ENCODE data around the gene SYT7.

GRCh38 chr11:61475433-61475832 is 105.4 kb downstream of the SYT7 start:
- TF ChIP-seq POLR2AphosphoS5 (IDR thresholded peaks at IDR 0.05; ENCODE audit: low read depth, low read length) = no peak
- no peak for TF ChIP-seq TAF1 (IDR thresholded peaks at IDR 0.05; ENCODE audit: borderline replicate concordance, insufficient read depth, low read length)
- no peak for TF ChIP-seq SIN3A (IDR thresholded peaks at IDR 0.05; ENCODE audit: borderline replicate concordance, insufficient read depth, low read length)
- TF ChIP-seq REST (IDR thresholded peaks at IDR 0.05; ENCODE audit: insufficient read depth in 1 of 2, low read depth in 2 of 2, low read length in 2 of 2) = no peak
- TF ChIP-seq FOXP2 (optimal IDR thresholded peaks at IDR 0.05; ENCODE audit: borderline replicate concordance, extremely low read depth, extremely low read length, insufficient read depth) = no peak

Measured in PFSK-1 (cell line).